ENCODE measurements around the gene ZBTB46.

The ZBTB46 gene

DNA sequence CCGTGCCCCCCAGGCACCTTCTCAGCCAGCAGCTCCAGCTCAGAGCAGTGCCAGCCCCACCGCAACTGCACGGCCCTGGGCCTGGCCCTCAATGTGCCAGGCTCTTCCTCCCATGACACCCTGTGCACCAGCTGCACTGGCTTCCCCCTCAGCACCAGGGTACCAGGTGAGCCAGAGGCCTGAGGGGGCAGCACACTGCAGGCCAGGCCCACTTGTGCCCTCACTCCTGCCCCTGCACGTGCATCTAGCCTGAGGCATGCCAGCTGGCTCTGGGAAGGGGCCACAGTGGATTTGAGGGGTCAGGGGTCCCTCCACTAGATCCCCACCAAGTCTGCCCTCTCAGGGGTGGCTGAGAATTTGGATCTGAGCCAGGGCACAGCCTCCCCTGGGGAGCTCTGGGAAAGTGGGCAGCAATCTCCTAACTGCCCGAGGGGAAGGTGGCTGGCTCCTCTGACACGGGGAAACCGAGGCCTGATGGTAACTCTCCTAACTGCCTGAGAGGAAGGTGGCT, 133.7 kb downstream of the ZBTB46 start:
- TF ChIP-seq, protein P1, sequence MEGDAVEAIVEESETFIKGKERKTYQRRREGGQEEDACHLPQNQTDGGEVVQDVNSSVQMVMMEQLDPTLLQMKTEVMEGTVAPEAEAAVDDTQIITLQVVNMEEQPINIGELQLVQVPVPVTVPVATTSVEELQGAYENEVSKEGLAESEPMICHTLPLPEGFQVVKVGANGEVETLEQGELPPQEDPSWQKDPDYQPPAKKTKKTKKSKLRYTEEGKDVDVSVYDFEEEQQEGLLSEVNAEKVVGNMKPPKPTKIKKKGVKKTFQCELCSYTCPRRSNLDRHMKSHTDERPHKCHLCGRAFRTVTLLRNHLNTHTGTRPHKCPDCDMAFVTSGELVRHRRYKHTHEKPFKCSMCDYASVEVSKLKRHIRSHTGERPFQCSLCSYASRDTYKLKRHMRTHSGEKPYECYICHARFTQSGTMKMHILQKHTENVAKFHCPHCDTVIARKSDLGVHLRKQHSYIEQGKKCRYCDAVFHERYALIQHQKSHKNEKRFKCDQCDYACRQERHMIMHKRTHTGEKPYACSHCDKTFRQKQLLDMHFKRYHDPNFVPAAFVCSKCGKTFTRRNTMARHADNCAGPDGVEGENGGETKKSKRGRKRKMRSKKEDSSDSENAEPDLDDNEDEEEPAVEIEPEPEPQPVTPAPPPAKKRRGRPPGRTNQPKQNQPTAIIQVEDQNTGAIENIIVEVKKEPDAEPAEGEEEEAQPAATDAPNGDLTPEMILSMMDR (IDR thresholded peaks at IDR 0.05; ENCODE audit: control insufficient read depth, extremely low read depth, insufficient read depth) = no peak
- H3K4me3 ChIP-seq (ENCODE audit: low read depth, low read length) = no peak overlapping the region
- no peak for DNase-seq (ENCODE audit: low read depth)

- no peak within 1 kb of the TSS for H3K4me3 ChIP-seq (ENCODE audit: low read depth, low read length)
- TF ChIP-seq, protein P1 (IDR thresholded peaks at IDR 0.05; ENCODE audit: control insufficient read depth, extremely low read depth, insufficient read depth) = no peak
- no peak for DNase-seq (ENCODE audit: low read depth)
Measured at GRCh38 chr20:63696628-63697356, 134.3 kb downstream of the ZBTB46 start, which contains the start of gene TNFRSF6B. TSS of gene TNFRSF6B (plus strand) at chr20:63696652. CDS start at chr20:63696768, 116 bp downstream.

- no peak for DNase-seq (ENCODE audit: low read depth)
- no peak overlapping the region for H3K4me3 ChIP-seq (ENCODE audit: low read depth, low read length)
- TF ChIP-seq, protein P1 (IDR thresholded peaks at IDR 0.05; ENCODE audit: control insufficient read depth, extremely low read depth, insufficient read depth) = no peak
Measured at GRCh38 chr20:63696306-63696627, 134.8 kb downstream of the ZBTB46 start.

DNA sequence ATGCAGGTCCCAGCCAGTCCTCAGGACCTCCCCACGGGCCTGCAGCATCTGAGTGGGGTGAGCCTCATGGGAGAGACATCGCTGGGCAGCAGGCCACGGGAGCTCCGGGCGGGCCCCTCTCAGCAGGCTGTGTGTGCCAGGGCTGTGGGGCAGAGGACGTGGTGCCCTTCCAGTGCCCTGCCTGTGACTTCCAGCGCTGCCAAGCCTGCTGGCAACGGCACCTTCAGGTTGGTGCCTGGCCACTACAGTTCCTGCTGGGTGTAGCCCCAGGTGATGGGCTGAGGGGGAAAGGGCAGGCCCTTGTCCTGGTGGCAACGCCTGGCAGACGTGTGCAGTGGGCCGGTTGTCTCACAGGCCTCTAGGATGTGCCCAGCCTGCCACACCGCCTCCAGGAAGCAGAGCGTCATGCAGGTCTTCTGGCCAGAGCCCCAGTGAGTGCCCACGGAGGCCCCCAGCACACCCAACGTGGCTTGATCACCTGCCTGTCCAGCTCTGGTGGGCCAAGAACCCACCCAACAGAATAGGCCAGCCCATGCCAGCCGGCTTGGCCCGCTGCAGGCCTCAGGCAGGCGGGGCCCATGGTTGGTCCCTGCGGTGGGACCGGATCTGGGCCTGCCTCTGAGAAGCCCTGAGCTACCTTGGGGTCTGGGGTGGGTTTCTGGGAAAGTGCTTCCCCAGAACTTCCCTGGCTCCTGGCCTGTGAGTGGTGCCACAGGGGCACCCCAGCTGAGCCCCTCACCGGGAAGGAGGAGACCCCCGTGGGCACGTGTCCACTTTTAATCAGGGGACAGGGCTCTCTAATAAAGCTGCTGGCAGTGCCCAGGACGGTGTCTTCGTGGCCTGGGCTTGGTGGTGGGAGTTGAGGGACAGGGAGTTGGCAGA, 135.4 kb downstream of the ZBTB46 start:
- H3K4me3 ChIP-seq (ENCODE audit: low read depth, low read length) = no peak overlapping the region
- no peak for DNase-seq (ENCODE audit: low read depth)
- TF ChIP-seq, protein P1 (IDR thresholded peaks at IDR 0.05; ENCODE audit: control insufficient read depth, extremely low read depth, insufficient read depth) = no peak

- TF ChIP-seq, protein P1 (IDR thresholded peaks at IDR 0.05; ENCODE audit: control insufficient read depth, extremely low read depth, insufficient read depth) = no peak
- no peak overlapping the region for H3K4me3 ChIP-seq (ENCODE audit: low read depth, low read length)
- no peak for DNase-seq (ENCODE audit: low read depth)
Measured at GRCh38 chr20:63694584-63695423, 136.3 kb downstream of the ZBTB46 start.

DNA sequence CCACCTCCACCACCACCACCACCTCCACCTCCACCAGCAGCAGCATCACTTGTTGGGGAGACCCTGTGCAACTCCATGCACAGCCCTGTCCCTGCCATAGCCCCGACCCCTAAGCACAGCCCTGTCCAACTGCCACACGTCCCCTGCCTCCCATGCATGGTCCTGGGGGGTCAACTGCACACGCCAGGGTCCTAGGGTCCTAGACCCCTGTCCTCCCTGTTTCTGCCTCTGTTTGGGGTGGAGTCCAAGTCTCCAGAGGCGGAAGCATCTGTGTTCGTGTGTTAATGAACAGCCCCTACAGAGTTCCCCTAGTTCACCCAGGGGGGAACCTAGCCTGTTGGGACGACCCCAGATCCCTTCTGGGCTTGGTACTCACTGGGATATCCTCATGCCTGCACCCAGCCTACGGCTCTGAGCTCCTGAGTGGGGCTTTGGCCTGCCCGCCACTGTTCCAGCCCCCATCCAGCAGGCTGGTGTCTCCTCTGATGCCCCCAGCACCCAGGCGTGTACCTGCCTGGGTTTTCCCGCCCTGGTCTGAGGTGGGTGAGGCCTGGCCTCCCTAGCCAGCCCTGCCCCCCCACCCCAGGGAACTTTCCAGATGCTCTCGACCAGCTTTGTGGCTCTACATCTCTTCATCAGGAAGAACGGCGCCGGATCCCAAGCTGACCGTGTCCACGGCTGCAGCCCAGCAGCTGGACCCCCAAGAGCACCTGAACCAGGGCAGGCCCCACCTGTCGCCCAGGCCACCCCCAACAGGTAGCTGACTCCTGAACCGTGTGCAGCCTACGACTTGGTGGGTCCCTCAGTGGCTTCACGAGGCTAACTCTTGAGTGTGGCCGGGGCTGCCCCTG, 137.1 kb downstream of the ZBTB46 start:
- DNase-seq (ENCODE audit: low read depth) = no peak
- TF ChIP-seq, protein P1 (IDR thresholded peaks at IDR 0.05; ENCODE audit: control insufficient read depth, extremely low read depth, insufficient read depth) = no peak
- no peak overlapping the region for H3K4me3 ChIP-seq (ENCODE audit: low read depth, low read length)
